Adrenal gland (tissue), 5 donors: Measurements from ENCODE around the gene HIRIP3.

ENCODE experiments used
- POLR2A ChIP-seq, 2 donors: fragments of 450-650 bp; IDR thresholded peaks; one replicate each; pipeline ENCODE4 v1.6.1; 2017; ENCODE audit warnings: antibody characterized with exemption in 2 of 2, mild to moderate bottlenecking in 2 of 2, moderate library complexity in 1 of 2
- TF ChIP-seq, protein P1 (sequence below), 6 experiments: fragments of 450-650 bp in 4 of 6; fragments of 200-600 bp in 2 of 6; sonication (generic) in 1 of 6; IDR thresholded peaks; 1 replicate in 5 of 6; 2 replicates in 1 of 6; pipeline versions ENCODE4 v1.5.1 to v1.8.0; 2016 to 2021; ENCODE audit warnings: antibody characterized with exemption in 6 of 6, mild to moderate bottlenecking in 2 of 6, moderate library complexity in 1 of 6
- donor health status: DM: no; HTN: no; CAD: no.

DNA sequence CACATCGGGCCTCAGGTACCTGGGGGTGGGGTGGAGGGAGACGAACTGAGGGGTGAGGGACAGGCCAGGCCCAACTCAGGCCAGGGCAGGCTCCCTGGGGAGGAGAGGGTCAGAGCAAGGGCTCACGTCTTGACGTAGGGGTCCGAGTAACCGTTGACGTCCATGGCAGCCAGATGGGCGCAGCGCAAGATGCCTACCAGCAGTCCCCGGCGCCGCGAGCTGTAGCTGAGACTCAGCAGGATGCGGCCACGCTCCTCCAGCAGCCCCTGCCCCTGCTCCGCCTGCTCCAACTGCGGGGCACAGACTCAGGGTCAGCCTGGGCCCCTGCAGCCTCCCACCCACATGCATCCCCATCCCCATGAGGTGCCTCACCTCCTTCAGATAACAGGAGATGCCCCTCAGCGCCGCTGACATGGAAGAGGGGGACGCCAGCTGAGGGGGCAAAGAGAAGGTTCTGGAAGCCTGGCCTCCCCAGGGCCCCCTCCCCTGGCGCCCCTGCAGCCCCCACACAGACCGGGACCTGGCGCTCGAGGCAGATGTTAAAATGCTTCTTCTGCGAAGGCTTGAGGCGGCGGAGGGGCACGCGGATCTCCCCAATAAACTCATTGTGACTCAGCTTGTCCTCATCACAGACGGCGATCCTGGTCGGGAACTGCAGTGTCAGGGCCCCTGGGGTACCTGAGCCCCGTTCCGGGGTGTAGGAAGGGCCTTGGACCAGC lies 11.4 kb upstream of the HIRIP3 start:
- TF ChIP-seq, protein P1, sequence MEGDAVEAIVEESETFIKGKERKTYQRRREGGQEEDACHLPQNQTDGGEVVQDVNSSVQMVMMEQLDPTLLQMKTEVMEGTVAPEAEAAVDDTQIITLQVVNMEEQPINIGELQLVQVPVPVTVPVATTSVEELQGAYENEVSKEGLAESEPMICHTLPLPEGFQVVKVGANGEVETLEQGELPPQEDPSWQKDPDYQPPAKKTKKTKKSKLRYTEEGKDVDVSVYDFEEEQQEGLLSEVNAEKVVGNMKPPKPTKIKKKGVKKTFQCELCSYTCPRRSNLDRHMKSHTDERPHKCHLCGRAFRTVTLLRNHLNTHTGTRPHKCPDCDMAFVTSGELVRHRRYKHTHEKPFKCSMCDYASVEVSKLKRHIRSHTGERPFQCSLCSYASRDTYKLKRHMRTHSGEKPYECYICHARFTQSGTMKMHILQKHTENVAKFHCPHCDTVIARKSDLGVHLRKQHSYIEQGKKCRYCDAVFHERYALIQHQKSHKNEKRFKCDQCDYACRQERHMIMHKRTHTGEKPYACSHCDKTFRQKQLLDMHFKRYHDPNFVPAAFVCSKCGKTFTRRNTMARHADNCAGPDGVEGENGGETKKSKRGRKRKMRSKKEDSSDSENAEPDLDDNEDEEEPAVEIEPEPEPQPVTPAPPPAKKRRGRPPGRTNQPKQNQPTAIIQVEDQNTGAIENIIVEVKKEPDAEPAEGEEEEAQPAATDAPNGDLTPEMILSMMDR (IDR thresholded peaks at IDR 0.05) = no peak
- TF ChIP-seq POLR2A (IDR thresholded peaks at IDR 0.05) = no peak
